Activated CD4-positive, alpha-beta T cell treated with anti-CD3 and anti-CD28 coated beads for 24 hours (primary cell): ENCODE results near the gene B3GAT2.
"Not testable (repeated sequence)": the region's sequence is repeated elsewhere in the genome, so short reads cannot be mapped to it uniquely, and the experiment has no call there.

ENCODE experiments used
- DNase-seq, 2 donors: peaks; one replicate each; pipeline ENCODE4 v3.0.0-alpha.2; 2020; ENCODE audit warnings: low read depth in 2 of 2

B3GAT2 gene, protein sequence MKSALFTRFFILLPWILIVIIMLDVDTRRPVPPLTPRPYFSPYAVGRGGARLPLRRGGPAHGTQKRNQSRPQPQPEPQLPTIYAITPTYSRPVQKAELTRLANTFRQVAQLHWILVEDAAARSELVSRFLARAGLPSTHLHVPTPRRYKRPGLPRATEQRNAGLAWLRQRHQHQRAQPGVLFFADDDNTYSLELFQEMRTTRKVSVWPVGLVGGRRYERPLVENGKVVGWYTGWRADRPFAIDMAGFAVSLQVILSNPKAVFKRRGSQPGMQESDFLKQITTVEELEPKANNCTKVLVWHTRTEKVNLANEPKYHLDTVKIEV

DNA sequence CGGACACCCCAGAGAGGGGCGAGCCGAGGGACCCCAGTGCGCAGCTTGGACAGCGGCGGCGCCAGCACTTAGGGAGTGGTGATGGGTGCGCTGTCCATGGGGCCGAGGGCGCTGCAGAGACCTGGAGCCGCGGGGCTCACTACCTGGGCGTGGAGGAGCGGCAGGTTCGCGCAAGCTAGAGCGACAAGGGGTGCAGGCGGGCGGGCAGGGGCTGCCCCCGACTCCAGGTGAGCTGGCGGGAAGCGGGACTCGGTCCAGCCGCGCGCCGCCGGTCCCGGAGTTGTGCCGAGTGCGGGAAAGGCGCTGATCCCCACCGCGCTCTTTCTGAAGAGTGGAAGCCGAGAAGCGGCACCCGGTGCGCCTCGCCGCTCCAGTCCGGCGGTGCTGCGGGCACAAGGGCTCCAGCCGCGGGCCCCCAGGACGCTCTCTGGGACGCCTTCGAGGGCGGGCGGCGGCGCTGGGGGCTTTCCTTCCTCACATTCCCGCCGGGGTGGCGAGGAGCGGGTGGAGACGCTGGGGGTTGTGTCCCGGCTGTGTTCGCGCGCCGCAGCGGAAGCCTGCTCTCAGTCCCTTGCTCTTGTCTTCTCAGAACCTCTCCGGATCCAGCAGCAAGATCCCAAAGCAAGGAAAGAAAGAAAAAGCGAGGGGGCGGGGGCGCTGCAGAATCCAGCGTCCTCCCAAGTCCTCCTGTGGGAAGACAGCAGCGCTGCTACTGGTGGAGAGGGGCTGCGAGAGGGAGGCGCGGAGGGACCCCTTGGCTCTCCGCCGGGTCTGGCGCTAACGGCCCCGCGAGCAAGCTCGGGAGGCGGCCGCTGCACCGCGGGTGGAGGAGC lies at the start of gene B3GAT2:
TSS of gene B3GAT2 (minus strand) at position 610 of the 833 bp plus-strand sequence. CDS start 631 bp downstream, outside the sequence.
- no peak for DNase-seq

DNA sequence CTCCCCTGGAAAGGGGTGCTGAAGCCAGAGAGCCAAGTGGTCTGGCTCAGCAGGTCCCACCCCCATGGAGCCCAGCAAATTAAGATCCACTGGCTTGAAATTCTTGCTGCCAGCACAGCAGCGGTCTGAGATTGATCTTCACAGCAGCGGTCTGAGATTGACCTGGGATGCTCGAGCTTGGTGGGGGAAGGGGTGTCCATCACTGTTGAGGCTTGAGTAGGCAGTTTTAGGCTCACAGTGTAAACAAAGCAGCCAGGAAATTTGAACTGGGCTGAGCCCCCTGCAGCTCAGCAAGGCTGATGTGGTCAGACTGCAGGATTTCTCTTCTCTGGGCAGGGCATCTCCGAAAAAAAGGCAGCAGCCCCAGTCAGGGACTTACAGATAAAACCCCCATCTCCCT lies 41.3 kb upstream of the B3GAT2 start:
- DNase-seq, result no peak

DNA sequence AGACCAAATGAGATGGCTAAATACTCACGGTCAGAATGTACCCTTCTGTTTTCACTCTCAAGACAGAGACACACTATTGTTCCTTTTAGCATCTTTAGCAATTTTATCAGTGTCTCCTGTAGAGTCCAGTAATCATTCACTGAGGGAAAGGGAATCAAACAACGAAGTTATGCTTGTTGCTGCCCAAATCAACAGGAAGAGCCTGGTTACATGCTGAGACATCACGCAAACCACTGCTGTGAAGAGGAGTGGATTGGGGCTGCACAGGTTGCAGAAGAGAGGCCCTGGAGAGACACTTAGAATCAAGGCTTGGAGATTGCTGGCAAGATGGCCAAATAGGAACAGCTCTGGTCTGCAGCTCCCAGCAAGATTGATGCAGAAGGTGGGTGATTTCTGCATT lies 40.5 kb upstream of the B3GAT2 start:
- no peak for DNase-seq

DNA sequence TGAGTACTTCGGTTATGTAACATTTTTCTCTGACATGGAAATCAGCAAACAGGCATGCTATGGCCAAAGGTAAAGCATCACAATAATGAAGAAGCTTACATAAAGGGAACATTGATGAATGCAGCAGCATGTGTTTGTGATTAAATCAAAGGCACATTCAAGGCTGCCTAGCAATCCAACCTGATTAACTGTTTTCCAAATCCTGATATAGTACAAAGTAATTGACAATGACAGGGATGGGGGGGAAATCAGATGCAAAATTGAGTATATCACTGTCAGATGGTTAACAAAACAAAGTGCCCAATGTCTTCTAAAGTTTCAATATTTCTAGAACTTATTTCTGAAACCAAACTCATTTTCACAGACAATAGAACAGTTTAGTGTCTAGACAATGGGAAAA lies 39.2 kb upstream of the B3GAT2 start:
- no peak for DNase-seq

DNA sequence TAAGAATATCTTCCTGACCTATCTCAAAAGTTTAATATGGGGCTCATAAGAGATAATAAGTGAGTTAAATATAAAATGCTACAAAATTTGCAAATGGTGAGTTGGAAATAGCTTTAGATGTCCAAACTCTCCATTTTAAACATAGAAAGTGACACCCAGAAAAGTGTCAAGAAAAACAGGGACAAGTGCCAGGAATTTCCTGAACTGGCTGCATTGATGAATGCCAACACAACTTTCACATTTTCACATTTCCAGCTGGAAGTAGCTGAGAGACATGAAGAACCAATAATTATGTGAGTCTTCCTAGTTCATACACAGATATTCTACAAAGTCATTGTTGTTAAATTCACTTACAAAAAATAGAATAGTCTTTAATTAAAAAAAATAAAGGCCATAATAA lies 38.6 kb upstream of the B3GAT2 start:
- DNase-seq, result no peak

DNA sequence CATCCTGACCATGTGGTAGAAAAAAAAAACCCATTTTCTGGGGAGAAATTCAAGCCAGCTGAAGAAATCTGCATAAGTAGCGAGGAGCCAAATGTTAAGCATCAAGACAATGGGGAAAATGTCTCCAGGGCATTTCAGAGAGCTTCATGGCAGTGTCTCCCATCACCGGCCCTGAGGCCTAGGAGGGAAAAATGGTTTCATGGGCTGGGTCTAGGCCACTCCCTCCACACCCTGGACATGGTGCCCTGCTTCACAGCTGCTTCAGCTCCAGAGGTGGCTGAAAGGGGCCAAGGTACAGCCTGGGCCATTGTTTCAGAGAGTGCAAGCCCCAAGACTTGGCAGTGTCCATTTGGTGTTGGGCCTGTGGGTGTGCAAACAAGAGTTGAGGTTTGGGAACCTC lies 34.4 kb upstream of the B3GAT2 start:
- no peak for DNase-seq

DNA sequence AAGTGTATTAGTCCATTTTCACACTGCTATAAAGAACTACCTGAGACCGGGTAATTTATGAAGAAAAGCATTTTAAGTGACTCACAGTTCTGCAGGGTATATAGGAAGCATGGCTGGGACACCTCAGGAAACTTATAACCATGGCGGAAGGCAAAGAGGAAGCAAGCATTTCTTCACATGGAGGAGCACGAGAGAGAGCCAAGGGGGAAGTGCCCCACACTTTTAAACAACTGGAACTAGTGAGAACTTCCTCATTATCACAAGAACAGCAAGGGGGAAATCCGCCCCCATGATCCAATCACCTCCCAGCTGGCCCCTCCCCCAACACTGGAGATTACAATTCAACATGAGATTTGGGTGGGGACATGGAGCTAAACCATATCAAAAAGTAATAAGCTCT lies 28.3 kb upstream of the B3GAT2 start:
- DNase-seq, result no peak

DNA sequence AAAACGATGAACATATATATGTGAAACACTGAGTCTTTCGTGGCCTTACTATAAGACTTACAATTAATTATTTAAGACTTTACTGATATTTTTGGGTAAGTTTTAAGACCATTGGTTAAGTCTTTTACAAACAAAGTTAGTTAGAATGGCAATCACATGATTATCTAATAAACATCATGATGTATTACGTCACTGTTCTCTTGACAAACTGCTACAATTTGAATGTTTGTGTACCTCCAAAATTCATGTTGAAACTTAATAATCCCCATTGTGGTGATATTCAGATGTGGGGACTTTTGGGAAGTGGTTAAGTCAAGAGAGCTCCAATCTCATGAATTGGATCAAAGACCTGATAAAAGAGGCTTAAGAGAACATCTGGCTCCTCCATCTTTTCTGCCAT lies 25.9 kb upstream of the B3GAT2 start:
- no peak for DNase-seq

DNA sequence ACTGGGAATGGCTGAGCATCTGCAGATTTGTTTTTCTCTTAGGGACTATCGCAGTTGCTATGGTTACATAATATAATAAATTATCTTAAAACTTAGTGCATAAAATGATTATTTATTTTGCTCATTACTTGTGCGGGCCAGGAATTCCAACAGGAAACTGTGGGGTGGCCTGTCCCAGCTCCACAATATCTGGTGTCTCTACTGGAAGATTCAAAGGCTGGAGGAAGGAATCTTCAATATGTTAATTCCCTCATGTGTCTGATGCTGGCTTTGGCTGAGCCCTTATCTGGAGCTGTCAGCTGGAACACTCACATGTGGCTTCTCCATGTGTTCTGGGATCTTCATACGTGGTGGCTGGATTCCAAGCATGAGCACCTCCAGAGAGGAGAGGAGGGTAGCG lies 23.9 kb upstream of the B3GAT2 start:
- DNase-seq, result no peak

DNA sequence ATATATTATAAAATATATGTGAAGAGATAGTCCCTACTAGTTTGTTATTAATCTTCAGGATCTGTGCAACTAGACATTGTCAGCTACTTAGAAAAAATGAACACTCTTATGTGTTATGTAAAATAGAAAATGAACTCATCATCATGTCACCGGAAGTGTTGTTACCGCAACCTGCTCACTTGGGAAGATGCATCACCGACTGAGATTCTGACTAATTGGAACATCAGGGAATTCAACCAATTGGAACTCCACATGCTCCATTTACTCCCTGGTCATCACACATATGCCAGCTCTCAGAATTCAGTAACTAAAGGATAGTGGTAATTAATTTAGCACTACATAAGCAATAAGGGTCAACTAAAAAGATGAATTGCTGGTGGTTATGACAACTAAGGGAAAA lies 16.7 kb upstream of the B3GAT2 start:
- DNase-seq, result no peak

DNA sequence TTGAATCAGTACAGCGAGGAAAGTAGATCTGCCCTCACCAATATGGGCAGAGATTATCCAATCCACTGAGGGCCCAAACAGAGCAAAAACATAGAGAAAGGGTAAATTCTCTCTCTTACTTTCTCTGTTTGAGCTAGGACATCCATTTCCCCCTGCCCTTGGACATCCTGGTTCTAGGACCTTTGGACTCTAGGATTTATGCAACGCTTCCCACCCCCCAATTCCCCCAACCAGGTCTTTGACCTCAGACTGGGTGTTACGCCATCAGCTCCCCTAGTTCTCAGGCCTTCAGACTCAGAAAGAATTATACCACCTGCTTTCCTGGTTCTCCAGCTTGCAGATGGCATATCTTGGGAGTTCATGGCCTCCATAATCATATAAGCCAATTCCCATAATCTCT lies 10.2 kb upstream of the B3GAT2 start:
- no peak for DNase-seq

DNA sequence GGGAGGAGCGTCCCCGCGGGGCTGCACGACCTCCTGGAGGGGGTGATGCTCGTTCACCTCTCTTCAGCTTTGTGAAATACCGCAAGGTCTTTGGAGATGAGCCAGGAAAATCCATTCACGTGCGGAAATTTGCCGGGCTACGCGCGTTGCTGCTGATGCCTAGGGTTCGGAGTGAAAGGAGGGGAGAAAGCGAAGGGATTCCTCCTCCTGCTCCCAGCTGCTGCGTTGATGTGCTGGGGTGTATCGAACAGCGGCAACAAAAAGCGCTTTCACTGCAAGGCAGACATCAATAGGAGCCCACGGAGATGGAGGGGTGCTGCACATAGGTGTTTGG lies 391 bp upstream of the B3GAT2 start:
- DNase-seq, result no peak

DNA sequence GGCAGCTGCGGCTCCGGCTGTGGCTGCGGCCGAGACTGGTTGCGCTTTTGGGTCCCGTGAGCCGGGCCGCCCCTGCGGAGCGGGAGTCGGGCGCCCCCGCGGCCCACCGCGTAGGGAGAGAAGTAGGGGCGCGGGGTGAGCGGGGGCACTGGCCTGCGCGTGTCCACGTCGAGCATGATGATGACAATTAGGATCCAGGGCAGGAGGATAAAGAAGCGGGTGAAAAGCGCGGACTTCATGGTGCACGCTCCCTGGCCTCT lies 739 bp downstream of the B3GAT2 start:
- DNase-seq, result no peak

DNA sequence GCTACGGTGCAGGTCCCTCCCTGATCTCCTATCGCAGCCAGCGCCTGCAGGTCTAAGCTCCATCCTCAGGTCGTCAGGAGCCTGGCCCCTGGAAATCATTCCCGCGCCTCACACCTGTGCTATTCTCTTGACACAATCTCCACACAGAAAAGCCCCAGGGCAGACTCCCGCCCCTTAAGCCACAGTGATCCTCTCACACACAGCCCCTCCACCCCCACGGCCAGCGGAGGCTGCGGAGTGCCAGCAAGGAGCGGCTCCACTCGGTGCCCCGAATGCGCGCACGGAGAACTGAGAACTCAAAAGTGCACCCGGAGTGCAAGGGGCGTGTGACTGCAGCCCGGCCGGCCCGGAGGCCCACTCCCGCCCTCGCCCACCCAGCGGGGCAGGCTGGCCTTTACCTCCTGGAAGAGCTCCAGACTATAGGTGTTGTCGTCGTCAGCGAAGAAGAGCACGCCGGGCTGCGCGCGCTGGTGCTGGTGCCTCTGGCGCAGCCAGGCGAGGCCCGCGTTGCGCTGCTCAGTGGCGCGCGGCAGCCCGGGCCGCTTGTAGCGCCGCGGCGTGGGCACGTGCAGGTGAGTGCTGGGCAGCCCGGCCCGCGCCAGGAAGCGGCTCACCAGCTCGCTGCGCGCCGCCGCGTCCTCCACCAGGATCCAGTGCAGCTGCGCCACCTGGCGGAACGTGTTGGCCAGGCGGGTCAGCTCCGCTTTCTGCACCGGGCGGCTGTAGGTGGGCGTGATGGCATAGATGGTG lies 1.2 kb downstream of the B3GAT2 start:
- peak; percentile 83 to 90 for DNase-seq

DNA sequence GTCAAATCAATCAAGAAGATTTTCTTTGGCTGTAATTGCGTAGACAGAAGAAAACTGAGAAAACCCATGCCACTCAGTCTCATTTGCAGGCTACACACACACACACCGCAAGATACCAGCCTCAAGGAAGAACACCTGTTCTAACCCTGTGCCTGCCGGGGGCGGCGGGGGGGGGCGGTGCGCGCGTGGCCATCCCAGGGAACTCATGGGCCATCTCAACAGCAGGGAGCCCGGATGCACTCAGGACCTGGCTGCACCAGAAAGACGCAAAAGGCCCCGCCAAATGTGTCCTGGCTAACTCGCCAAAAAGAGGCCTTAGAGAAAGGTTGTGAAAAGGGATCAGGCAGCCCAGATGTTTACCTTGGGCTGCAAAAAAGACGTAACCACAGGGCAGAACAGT lies 2.1 kb downstream of the B3GAT2 start:
- DNase-seq, result no peak

DNA sequence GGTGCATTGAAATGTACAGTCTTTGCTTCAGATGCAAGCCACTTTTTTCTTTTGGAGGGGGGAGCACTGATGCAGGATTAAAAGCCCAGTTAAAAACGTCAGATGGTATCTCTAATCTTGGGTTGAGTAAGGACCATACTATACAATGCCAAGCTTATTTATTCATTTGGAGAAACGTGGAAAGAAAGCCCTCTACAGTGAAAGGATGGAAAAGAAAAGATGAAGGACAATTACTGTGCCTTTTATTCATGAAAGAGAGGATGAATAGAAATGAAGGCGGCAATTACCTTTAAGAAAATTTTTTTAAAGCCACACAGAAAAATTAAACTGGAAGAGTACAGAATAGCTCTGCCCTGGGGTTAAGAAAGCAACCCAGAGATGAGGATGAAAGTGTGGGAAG lies 2.7 kb downstream of the B3GAT2 start:
- no peak for DNase-seq

DNA sequence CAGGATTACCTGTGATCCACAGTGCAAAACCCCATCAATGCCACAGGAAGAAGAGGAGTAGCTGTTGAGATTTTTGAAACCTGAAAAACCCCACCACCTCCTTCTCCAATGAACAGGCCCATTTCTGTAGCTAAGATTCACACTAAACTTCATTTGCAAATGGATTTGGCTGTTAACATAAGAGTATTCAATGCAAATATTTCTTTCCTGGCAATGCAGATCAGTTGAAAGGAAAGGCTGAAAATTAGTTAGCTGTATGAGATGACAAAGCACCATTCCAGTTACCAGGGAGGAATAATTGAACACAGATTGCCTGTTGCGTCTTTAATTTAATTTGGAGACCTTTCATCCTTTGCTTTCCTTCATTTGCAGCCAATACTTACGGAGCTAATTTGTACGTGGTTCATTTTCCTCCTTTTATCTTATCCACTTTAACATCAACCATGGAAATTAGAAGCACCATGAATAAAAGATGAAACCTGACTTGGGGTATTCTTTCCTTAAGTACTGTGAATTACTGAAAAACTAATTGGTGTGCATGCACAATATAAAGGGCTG lies 4.2 kb downstream of the B3GAT2 start:
- no peak for DNase-seq

DNA sequence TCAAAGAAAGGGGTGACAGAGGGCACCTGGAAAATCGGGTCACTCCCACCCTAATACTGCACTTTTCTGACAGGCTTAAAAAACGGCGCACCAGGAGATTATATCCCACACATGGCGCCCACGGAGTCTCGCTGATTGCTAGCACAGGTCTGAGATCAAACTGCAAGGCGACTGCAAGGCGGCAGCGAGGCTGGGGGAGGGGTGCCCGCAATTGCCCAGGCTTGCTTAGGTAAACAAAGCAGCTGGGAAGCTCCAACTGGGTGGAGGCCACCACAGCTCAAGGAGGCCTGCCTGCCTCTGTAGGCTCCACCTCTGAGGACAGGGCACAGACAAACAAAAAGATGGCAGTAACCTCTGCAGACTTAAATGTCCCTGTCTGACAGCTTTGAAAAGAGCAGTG lies 12.5 kb downstream of the B3GAT2 start:
- not testable (repeated sequence) for DNase-seq

DNA sequence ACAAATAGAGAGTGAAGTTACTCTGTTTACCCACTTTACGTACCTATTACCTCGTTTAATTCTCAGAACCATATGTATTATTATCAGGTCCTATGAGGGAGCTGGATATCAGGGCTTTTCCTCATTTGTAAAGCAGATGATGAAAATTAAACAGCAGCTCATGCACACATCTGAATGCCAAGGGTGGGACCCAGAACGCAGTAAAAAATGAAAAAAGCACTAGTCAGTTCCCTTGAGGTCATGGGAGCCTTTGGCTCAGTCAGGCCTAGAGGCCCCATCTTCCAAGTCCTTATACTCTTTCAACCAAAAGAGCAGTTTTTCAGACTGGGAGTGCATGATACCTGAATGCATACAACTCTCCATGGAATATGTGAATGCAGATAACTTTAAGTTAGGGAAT lies 23.0 kb downstream of the B3GAT2 start:
- no peak for DNase-seq

DNA sequence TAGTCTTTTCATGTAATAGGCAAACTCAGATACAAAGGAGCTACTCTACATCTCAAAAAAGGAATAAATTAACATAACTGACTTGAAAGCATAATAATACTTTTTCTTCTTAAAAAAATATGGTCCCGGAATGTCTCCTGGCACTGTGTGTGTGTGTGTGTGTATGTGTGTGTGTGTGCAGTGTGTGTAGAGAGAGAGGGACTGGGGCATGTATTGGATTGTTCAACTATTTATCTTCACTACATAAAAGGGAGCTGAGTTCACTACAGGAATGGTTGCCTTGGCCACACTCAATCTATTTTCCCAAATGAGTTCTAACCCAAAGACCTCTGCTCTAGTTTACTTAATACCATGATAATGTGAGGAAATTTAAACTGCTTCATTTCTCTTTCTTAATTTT lies 51.1 kb downstream of the B3GAT2 start:
- no peak for DNase-seq

DNA sequence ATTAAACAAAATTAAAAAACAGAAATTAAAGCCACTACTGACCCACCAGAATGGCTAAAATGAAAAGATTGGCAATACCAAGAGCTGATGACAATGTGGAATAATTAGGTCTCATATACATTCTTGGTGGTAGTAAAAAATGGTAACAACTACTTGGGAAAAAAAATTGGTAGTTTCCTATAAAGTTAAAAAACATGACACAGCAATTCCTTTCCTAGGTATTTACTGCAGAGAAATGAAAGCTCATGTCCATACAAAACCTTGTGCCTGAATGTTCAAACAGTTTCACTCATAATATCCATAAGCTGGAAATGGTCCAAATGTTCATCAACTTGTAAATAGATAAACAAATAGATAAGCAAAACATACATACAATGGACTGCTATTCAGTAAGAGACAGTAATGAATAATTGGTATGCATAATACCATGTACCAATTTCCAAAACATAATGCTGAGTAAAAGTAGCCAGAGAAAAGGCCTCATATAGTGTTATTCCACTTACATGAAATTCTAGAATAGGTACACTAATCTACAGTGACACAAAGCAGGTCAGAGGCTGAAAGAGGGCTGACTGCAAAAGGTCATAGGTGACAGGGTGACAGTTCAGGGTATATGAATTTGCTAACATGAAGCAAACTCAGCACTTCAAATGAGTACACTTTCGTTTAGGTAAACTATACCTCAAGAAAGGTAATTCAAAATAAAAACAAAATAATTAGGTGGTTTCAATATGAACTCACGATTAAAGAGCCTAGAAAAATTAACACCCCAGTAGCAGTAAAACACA lies 53.0 kb downstream of the B3GAT2 start:
- no peak for DNase-seq

DNA sequence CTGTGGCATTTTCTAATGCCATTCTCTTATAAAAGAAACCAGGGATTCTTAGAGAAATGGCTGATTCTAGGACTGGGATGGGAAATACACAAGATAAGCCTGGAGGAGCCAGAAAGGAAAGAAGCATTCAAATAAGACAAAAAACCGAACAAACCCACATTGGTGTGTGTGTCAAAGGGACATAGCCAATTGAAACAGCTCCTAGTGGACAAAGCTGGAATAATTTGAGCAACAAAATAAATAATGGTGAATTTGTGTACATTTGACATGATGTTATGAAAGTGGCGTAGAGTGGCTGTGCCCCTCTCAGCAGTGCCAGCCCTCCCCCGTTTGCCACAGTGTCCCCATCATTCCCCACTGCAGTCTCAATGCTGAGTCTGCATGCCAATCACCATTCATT lies 55.5 kb downstream of the B3GAT2 start:
- DNase-seq, result no peak
